Measurements from ENCODE around the gene RHD.

DNA sequence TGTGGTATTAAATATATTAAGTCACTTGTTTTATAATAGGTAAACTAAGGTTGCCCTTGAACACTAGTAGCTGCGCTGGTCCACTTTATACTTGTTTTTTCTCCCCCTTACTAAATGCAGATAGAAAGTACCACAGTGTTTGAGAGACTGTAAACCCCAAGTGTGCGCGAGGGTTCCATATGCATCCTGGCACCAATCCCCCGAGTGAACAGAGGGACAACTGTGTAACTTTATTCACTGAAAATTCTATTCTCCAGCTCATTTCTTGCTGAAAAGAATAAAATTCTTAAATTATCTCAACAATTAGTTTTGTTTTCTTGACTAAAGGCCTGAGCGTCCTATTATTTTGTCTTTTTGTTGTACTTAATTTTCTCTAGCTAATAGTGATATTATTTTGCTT lies 26.9 kb upstream of the RHD start:
- TF ChIP-seq, protein P1, sequence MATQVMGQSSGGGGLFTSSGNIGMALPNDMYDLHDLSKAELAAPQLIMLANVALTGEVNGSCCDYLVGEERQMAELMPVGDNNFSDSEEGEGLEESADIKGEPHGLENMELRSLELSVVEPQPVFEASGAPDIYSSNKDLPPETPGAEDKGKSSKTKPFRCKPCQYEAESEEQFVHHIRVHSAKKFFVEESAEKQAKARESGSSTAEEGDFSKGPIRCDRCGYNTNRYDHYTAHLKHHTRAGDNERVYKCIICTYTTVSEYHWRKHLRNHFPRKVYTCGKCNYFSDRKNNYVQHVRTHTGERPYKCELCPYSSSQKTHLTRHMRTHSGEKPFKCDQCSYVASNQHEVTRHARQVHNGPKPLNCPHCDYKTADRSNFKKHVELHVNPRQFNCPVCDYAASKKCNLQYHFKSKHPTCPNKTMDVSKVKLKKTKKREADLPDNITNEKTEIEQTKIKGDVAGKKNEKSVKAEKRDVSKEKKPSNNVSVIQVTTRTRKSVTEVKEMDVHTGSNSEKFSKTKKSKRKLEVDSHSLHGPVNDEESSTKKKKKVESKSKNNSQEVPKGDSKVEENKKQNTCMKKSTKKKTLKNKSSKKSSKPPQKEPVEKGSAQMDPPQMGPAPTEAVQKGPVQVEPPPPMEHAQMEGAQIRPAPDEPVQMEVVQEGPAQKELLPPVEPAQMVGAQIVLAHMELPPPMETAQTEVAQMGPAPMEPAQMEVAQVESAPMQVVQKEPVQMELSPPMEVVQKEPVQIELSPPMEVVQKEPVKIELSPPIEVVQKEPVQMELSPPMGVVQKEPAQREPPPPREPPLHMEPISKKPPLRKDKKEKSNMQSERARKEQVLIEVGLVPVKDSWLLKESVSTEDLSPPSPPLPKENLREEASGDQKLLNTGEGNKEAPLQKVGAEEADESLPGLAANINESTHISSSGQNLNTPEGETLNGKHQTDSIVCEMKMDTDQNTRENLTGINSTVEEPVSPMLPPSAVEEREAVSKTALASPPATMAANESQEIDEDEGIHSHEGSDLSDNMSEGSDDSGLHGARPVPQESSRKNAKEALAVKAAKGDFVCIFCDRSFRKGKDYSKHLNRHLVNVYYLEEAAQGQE (IDR thresholded peaks at IDR 0.05; ENCODE audit: low read depth): no peak
- TF ChIP-seq CREB1 (IDR thresholded peaks at IDR 0.05; ENCODE audit: low read depth) (no peak), TCF12 (IDR thresholded peaks at IDR 0.05; ENCODE audit: low read depth) (no peak), EP300 (IDR thresholded peaks at IDR 0.05; ENCODE audit: borderline replicate concordance) (no peak), TEAD4 (IDR thresholded peaks at IDR 0.05) (no peak), YY1 (IDR thresholded peaks at IDR 0.05; ENCODE audit: low read depth) (no peak)
- TF ChIP-seq, protein P2, sequence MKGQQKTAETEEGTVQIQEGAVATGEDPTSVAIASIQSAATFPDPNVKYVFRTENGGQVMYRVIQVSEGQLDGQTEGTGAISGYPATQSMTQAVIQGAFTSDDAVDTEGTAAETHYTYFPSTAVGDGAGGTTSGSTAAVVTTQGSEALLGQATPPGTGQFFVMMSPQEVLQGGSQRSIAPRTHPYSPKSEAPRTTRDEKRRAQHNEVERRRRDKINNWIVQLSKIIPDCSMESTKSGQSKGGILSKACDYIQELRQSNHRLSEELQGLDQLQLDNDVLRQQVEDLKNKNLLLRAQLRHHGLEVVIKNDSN (IDR thresholded peaks at IDR 0.05): no peak
